HG03045 (cell line): Measurements from ENCODE around the gene FPR1.

ENCODE experiments used
- ATAC-seq: cut with Tn5 transposase; IDR thresholded peaks from one replicate; pipeline ENCODE4 v1.9.1; 2021; ENCODE audit warnings: mild to moderate bottlenecking, moderate library complexity; ENCODE audit not compliant: unreplicated experiment

FPR1 gene

DNA sequence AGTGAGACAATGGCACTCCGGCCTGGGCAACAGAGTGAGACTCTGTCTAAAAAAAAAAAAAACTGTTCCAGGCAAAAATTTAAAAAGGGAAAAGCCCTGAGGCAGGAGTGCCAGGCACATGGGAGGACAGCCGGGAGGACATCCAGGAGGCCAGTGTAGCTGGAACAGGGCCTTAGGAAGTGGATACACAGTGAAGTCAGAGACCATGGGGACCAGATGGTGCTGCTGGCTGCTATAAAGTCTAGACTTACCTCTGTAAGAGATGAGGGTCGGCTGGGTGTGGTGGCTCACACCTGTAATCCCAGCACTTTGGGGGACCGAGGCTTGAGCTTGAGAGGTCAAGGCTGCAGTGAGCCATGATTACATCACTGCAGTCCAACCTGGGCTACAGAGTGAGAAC is 42.9 kb downstream of the FPR1 start:
- ATAC-seq: no peak

DNA sequence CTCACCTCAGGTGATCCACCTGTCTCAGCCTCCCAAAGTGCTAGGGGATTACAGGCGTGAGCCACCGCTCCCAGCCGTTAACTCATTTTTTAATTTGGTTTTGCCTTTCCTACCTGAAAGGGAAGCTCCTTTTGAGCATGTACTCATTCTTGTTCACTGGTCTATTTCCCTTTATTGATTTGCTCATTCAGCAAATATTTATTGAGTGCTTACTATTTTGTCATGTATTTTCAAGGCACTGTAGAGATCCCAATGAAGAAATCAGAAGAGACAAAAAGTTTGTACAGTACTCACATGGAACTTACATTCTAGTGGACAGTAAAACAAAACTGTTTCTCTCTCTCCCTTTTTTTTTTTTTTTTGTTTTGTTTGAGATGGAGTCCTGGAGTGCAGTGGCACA is 44.8 kb downstream of the FPR1 start:
- no peak for ATAC-seq

GRCh38 chr19:51706296-51706695 is 45.4 kb downstream of the FPR1 start:
- no peak for ATAC-seq

DNA sequence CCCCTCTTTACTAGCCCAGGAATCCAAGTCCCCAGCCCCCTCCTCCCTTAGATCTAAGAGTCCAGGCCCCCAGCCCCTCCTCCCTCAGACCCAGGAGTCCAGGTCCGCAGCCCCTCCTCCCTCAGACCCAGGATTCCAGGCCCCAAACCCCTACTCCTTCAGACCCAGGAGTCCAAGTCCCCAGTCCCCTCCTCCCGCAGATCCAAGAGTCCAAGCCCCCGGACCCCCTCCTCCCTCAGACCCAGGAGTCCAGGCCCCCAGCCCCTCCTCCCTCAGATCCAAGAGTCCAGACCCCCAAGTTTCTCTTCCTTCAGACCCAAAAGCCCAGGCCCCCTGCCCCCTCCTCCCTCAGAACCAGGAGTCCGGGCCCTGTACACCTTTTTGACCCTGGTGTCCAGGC is 47.1 kb downstream of the FPR1 start:
- ATAC-seq: no peak

DNA sequence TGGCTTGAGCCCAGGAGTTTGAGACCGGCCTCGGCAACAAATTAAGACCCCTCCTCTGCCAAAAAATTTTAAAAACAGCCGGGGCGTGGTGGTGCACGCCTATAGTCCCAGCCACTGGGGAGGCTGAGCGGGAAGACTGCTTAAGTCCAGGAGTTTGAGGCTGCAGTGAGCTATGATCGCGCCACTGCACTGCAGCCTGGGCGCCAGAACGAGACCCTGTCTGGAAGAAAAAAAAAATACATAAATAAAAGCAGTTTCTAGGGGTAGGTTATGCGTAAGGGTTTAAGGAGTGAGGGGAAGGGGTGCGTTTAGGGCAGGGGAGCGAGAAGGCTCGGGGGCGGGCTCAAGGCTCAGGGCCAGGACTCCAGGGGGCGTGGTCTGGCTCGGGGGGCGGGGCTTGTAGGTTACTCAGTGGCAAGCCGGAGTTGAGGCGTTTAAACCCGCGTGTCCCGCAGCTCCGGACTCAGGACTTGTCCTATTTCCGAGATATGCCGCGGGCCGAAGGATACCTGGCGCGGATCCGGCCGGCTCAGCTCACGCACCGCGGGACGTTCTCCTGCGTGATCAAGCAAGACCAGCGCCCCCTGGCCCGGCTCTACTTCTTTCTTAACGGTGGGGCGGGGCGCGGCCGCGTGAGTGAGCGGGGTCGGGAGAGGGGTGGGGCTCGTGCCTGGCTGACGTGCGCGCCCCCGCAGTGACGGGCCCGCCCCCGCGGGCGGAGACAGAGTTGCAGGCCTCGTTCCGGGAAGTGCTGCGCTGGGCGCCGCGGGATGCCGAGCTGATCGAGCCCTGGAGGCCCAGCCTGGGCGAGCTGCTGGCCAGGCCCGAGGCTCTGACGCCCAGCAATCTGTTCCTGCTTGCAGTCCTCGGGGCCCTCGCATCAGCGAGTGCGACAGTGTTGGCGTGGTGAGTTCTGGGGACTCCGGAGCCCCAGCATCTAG is 47.8 kb downstream of the FPR1 start:
- ATAC-seq: peak; percentile 87

DNA sequence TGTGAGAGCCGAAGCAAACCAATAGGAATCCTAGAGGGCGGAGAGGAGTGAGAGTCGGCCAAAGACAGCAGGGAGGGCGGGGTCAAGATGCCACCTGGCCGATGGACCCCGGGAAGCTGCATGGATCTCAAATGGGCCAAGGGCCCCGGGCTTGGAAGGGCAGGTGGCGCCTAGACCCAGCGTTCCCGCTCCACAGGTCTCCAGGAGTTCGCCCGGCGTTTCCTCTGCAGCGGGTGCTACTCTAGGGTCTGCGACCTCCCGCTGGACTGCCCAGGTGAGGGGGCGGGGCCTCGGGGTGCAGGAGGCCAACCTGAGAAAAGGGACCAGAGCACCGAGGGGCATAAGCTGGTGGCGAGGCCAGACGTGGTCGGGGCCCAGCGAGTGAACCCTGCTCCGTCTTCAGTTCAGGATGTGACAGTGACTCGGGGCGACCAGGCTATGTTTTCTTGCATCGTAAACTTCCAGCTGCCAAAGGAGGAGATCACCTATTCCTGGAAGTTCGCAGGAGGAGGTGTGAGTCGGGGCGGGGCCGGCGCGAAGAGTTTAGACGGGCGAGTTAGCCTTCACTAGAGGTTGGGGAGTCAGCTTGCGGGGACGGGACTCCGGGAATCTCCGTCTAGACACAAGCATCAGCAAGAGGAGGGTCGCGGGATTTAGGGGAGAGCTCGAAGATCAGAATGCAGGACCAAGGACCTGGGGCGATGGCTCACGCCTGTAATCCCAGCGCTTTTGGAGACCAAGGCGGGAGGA is 48.7 kb downstream of the FPR1 start:
- ATAC-seq: no peak

DNA sequence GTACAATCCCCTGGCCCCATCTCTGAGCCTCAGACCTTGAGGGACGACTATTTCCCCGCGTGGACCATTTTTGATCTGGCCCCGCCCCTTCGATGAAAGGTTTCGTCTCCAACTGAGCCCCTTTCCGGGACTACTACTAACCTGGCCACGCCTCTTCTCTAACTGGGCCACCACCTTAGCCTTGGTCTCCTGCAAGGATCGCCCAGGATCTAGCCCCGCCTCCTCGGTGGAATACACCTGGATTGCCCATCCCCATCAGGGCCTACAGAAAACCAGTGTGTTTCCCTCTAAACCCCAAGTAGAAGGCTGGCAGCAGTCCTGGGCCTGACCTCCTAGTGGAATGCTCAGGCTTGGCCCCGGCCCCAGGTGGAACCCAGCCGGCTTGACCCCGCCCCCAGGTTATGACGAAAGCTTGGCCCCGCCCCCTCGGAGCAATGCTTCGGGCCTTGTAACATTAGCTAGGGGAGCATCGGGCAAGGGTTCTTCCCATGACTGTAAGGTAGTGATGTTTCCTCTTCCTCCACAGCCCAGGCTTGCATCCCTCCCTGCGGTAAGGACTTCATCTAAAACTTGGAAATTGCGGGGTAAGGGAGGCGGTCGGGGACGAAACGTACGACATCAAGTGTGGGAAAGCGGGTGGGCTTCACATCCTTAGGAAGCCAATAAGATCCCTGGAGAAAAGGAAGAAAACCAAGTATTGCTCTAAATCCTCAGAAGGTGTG is 49.4 kb downstream of the FPR1 start:
- no peak for ATAC-seq

- ATAC-seq: no peak
These were observed 50.1 kb downstream of the FPR1 start for GRCh38 chr19:51701468-51702100.

DNA sequence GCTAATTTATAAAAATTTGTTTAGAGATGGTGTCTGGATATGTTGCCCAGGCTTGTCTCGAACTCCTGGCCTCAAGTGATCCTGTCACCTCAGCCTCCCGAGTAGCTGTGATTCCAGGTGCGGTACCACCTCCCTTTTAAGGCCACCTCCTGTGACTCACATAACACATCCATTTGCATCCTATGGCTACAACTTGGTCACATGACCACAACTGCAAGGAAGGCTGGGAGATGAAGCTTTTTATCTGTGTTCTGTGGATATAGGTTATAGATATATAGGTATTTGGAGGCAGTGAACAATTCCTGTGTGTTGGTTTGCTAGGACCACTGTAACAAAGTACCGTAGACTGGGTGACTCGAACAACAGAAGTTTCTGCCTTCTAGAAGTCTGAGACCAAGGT is 52.5 kb downstream of the FPR1 start:
- no peak for ATAC-seq

GRCh38 chr19:51698296-51698695 is 53.4 kb downstream of the FPR1 start:
- no peak for ATAC-seq

- ATAC-seq: no peak
These were observed 54.4 kb downstream of the FPR1 start for GRCh38 chr19:51697169-51697776.

DNA sequence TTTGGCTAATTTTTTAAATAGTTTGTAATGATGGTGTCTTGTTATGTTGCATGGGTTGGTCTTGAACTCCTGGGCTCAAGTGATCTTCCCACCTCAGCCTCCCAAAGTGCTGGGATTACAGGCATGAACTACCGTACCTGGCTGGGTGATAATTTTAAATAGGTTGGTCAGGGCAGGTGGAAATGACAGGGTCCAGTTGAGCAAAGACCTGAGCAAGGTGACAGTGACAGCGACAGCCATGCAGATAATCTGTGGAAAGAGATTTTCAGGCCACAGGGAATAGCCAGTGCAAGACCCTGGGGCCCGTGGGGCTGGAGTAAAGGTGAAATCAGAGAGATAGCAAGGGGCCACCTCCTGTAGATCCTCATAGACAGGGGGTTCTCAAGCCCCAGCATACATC is 55.1 kb downstream of the FPR1 start:
- ATAC-seq: no peak
